Urinary bladder (tissue), 4 donors: ENCODE measurements around the gene SELL. TPM values are rescaled to one million over a fixed set of nuclear protein-coding genes. Genes with fewer than 3 reads are reported as not detected.
"Not testable (repeated sequence)": the region's sequence is repeated elsewhere in the genome, so short reads cannot be mapped to it uniquely, and the experiment has no call there.

Experiments used
- DNase-seq: peaks from one replicate; pipeline ENCODE4 v3.0.0-alpha.2; 2015; ENCODE audit errors: extremely low spot score
- H3K27ac ChIP-seq: one replicate; pipeline ENCODE4 v1.5.1; 2013; ENCODE audit warnings: low read depth, mild to moderate bottlenecking, moderate library complexity
- H3K36me3 ChIP-seq: one replicate; pipeline ENCODE4 v1.6.1; 2013; ENCODE audit warnings: mild to moderate bottlenecking, moderate library complexity; ENCODE audit not compliant: insufficient read depth
- H3K4me1 ChIP-seq: one replicate; pipeline ENCODE4 v1.6.1; 2013; ENCODE audit warnings: mild to moderate bottlenecking, moderate library complexity; ENCODE audit not compliant: insufficient read depth
- H3K4me3 ChIP-seq: one replicate; pipeline ENCODE4 v1.5.1; 2013; ENCODE audit warnings: low read depth, low read length
- WGBS: extraction: QIAGEN DNeasy Blood & Tissue Kit; methylation state at CpG from one replicate; pipeline ENCODE4 v1.1.7; 2013; 5-methylcytosine and 5-hydroxymethylcytosine counted together
- polyA plus RNA-seq: library from polyadenylated mRNA; stranded (reverse); fragments of 200-250 nt; gene quantifications from one replicate; pipeline ENCODE4 v1.2.3, GENCODE V29; 2013
- total RNA-seq: library from RNA; depleted of rRNA; stranded (reverse); fragments of >200 nt; gene quantifications from one replicate; pipeline ENCODE4 v1.2.3, GENCODE V29; 2014
- donor health status: healthy with polysubstance abuse.
- donor health status: healthy.

Gene SELL
- total and polyA plus RNA-seq, 2 donors: 2.2 to 5.1 TPM

- 14% methylated on average over 3 of the region's 3 CpGs for WGBS
- Histone ChIP-seq H3K4me1 (no peaks in the 10 kb centered on the region), H3K36me3 (no peaks in the 10 kb centered on the region), H3K27ac (no peak overlapping the region), H3K4me3 (no peak overlapping the region)
- DNase-seq: no peak
These were observed 40.6 kb downstream of the SELL start for GRCh38 chr1:169670836-169671235.

GRCh38 chr1:169670244-169670643 lies 41.2 kb downstream of the SELL start:
- not testable (repeated sequence) for H3K4me1 ChIP-seq, DNase-seq, H3K36me3 ChIP-seq, H3K4me3 ChIP-seq, H3K27ac ChIP-seq
- 91% methylated on average over 3 of the region's 3 CpGs for WGBS

GRCh38 chr1:169667699-169668596 lies 43.5 kb downstream of the SELL start:
- DNase-seq, H3K27ac ChIP-seq, H3K36me3 ChIP-seq, H3K4me3 ChIP-seq, H3K4me1 ChIP-seq: not testable (repeated sequence)
- 92% methylated on average over 25 of the region's 28 CpGs for WGBS

GRCh38 chr1:169667227-169667639 lies 44.2 kb downstream of the SELL start:
- H3K4me3 ChIP-seq, H3K36me3 ChIP-seq, DNase-seq, H3K27ac ChIP-seq, H3K4me1 ChIP-seq: not testable (repeated sequence)
- WGBS: 60% methylated on average over 2 of the region's 2 CpGs

GRCh38 chr1:169662680-169663079 lies 48.7 kb downstream of the SELL start:
- not testable (repeated sequence) for H3K4me1 ChIP-seq, H3K36me3 ChIP-seq, H3K27ac ChIP-seq, DNase-seq, H3K4me3 ChIP-seq
- WGBS: 72% methylated on average over 8 of the region's 8 CpGs

GRCh38 chr1:169661066-169661465 lies 50.4 kb downstream of the SELL start:
- not testable (repeated sequence) for H3K4me3 ChIP-seq, H3K4me1 ChIP-seq, H3K27ac ChIP-seq, DNase-seq, H3K36me3 ChIP-seq
- WGBS: 96% methylated on average over 16 of the region's 16 CpGs

- not testable (repeated sequence) for DNase-seq, H3K4me1 ChIP-seq, H3K36me3 ChIP-seq, H3K27ac ChIP-seq, H3K4me3 ChIP-seq
These were observed 52.6 kb downstream of the SELL start for GRCh38 chr1:169658777-169659176.

GRCh38 chr1:169653873-169654272 lies 57.5 kb downstream of the SELL start:
- no peak for DNase-seq
- Histone ChIP-seq H3K4me3 (no peak overlapping the region), H3K36me3 (no peaks in the 10 kb centered on the region), H3K4me1 (no peaks in the 10 kb centered on the region), H3K27ac (no peak overlapping the region)
- 90% methylated on average over 2 of the region's 2 CpGs for WGBS

- Histone ChIP-seq H3K27ac (no peak overlapping the region), H3K36me3 (no peaks in the 10 kb centered on the region), H3K4me1 (no peaks in the 10 kb centered on the region), H3K4me3 (no peak overlapping the region)
- WGBS: 73% methylated on average over 2 of the region's 2 CpGs
- DNase-seq: no peak
These were observed 60.4 kb downstream of the SELL start for GRCh38 chr1:169651035-169651434.

- no peaks in the 10 kb centered on the region for H3K36me3 ChIP-seq
- no peak overlapping the region for H3K27ac ChIP-seq
- DNase-seq: no peak
- no peaks in the 10 kb centered on the region for H3K4me1 ChIP-seq
- H3K4me3 ChIP-seq: no peak overlapping the region
- 44% methylated on average over 4 of the region's 4 CpGs for WGBS
These were observed 60.9 kb downstream of the SELL start for GRCh38 chr1:169650551-169650950.

- H3K36me3 ChIP-seq: no peaks in the 10 kb centered on the region
- H3K4me3 ChIP-seq: no peak overlapping the region
- no peak overlapping the region for H3K27ac ChIP-seq
- WGBS: 50% methylated on average over 1 of the region's 1 CpG
- H3K4me1 ChIP-seq: no peaks in the 10 kb centered on the region
- no peak for DNase-seq
These were observed 62.7 kb downstream of the SELL start for GRCh38 chr1:169648709-169649108.

GRCh38 chr1:169648187-169648586 lies 63.2 kb downstream of the SELL start:
- 33% methylated on average over 2 of the region's 2 CpGs for WGBS
- no peaks in the 10 kb centered on the region for H3K4me1 ChIP-seq

GRCh38 chr1:169647512-169647911 lies 63.9 kb downstream of the SELL start:
- Histone ChIP-seq H3K4me3 (no peak overlapping the region), H3K27ac (no peak overlapping the region), H3K36me3 (no peaks in the 10 kb centered on the region), H3K4me1 (no peaks in the 10 kb centered on the region)
- no peak for DNase-seq

More at GRCh38 chr1:169648187-169648586, 63.2 kb downstream of the SELL start:
- Histone ChIP-seq H3K36me3 (no peaks in the 10 kb centered on the region), H3K27ac (no peak overlapping the region), H3K4me3 (no peak overlapping the region)
- no peak for DNase-seq

GRCh38 chr1:169644297-169644696 lies 67.1 kb downstream of the SELL start:
- H3K4me1 ChIP-seq: no peaks in the 10 kb centered on the region
- H3K36me3 ChIP-seq: no peaks in the 10 kb centered on the region
- H3K27ac ChIP-seq: no peak overlapping the region
- H3K4me3 ChIP-seq: no peak overlapping the region
- 60% methylated on average over 3 of the region's 3 CpGs for WGBS
- no peak for DNase-seq
